Measurements from ENCODE around the gene MRM2. TPM values are rescaled to one million over a fixed set of nuclear protein-coding genes. Genes with fewer than 3 reads are reported as not detected.

Gene MRM2
- total RNA-seq, 1 experiment from 2014 or later: 48.2 TPM

DNA sequence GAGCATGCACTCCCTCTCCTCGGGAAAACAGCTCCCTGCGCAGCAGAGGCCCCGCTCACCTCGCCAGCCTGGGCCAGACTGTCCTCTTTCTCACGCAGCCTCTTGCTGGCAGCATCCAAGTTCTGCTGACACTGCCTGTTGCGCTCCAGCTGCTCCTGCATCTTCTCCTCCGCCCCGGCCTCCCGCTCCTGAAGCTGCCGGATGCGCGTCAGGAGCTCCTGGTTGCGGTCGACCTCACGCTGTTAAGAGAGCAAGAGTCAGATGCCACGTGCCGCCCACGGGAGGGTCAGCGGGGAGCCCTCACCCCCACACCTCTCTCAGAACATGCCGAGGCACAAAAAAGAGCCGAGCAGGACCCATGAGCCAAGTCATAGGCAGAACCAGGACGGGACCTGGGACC is 19.5 kb downstream of the MRM2 start:
- DNase-seq (ENCODE audit: low spot score): no peak

DNA sequence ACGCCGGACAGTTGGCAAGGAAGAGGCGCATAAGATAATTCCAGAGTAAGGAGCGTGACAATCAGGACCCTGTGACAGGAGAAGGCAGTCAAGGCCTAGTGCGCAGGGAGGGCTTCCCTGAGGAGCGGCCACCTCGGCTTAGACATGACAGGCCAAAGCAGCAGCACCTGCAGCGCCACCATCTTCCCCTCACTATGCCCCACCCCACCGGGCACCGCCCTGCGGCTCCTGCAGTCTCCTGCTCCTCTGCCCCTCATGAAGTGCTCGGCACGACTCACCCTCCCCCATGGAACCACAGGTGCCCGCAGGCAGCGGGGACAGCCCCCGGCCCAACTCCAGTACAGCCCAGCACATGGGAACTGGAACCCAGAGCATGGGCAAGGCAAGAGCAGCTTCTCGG is 21.1 kb downstream of the MRM2 start:
- DNase-seq (ENCODE audit: low spot score): no peak

DNA sequence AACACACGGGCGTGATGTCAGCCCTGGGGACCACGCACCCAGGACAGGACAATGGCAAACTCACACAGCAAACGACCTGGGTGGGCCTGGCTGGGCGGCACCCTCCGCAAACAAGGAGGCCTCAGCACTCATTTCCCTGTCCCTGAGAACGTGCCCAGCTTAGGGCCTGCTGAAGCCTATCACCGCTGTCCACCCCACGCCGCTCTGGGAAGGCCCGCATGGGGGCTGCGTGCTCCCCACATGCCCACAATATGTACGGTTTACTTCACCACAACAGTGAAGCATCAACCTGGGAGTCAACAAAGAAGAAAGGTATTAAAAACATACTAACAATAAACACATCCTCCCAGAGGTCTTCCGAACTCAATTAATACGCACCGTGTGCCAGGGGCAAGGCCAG is 21.5 kb downstream of the MRM2 start:
- no peak for DNase-seq (ENCODE audit: low spot score)

DNA sequence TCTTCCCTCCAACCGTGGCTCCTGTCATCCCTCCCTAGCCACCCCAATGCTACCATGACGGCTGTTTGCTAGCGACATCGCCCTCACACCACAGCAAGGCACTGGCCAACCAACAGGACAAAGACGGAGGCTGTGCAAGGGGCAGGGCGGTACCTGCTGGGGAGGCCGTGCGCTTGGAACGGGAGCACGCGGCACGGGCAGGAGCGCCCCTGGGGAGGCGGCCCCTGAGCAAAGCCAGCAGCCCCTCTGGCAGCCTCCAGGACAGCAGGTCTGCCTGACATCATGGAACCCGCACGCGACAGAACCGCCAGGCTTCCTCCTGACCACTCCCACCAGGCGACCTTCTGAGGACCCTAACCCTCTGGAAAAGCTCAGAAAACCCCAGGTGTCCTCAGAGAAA is 22.0 kb downstream of the MRM2 start:
- DNase-seq (ENCODE audit: low spot score): no peak

DNA sequence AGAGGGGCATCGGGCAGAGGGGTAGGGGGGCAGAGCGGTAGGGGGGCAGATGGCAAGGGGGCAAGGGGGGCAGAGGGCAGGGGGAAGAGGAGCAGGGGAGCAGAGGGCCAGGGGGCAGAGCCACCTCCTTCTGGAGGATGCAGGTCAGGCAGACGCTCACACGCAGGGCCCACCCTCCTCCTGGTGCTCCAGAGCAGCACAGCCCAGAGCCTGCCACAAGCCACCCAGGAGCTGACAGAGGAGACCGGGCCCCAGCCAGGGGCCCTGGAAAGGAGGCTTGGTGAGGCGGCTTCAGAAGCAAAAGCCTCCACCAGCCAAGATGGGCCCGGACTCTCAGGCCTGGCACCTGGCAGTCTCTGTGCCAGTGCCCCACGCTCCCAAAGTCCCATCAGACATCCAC is 22.4 kb downstream of the MRM2 start:
- no peak for DNase-seq (ENCODE audit: low spot score)

DNA sequence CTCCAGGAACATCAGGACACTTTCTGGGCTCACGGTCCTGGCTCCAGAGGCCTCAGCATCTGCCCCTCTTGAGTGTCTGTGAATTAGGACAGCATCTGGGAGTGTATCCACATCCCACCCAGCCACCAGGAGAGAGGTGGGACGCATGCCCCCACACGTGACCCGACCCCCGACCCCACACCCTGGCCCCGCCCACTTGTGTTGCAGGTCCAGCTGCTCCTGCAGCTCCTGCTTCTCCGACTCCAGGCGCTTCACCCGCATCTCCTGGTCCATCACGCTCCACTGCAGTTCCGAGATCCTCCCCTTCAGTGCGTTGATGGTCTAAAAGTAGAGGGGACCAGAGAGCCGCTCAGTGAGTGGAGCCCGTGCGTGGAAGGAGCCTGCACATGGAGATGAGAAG is 22.9 kb downstream of the MRM2 start:
- DNase-seq (ENCODE audit: low spot score): no peak

DNA sequence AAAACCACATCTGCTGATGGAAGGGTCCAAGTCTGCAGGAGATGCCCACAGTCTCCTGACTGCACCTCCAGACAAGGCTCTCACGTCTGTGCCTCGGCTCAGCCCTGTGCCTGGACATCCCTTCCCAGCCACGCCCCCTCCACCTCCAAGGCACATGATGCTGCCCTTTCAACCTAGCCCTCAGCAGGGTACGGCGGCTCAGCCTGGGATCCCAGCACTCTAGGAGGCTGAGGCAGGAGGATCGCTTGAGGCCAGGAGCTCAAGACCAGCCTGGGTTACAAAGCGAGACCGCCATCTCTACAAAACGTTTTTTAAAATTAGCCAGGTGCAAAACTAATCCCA is 23.6 kb downstream of the MRM2 start:
- DNase-seq (ENCODE audit: low spot score): no peak

DNA sequence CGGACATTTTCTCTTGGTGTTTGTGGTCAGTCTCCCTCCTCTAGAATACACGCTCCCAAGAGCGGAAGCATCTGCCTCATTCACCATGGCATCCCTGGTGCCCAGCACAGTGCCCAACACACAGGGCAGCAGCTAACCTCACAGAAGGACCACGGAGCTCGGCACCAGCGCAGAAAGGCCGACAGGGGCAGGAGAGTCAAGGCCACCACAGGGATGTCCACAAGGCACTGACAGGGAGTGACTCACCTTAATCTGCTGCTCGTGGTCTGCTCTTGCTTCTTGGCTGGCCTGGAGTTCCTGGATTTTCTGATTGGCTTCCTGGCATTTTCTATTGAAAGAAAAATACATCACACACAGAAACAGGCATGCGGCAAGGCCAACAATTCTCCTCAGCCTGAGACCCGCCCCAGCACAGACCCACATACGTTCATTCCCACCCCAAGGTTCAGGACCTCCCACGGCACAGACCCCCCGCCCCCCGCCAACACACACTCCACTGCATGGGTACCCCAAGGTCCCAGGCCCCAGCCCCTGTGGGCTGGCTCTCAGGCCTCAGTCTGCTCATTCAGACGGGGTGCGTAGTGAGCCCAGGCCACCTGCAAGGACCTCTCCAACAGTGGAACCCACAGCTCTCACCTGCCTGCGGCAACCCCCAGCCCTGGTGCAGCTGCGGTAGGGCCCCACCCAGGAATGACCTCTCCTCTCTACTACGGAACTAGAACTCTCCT is 24.1 kb downstream of the MRM2 start:
- DNase-seq (ENCODE audit: low spot score): no peak

DNA sequence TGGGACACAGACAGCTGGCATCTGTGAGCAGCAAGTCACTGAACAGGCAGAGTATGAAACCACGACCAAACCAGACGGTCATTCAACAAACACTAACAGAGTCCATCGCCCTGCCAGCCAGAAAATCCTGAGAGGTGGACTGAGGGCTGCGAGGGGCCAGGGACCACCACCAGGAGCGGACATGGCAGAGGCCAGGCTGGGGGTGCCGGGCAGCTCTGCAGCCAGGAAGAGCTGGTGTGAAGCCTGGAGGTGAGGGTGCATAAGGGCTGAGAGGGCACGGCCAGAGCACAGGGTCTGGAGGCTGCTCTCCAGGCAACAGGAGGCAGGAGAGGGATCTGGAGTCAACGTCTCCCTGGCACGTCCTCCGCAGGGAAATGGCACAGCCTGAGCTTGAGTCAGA is 24.8 kb downstream of the MRM2 start:
- no peak for DNase-seq (ENCODE audit: low spot score)

DNA sequence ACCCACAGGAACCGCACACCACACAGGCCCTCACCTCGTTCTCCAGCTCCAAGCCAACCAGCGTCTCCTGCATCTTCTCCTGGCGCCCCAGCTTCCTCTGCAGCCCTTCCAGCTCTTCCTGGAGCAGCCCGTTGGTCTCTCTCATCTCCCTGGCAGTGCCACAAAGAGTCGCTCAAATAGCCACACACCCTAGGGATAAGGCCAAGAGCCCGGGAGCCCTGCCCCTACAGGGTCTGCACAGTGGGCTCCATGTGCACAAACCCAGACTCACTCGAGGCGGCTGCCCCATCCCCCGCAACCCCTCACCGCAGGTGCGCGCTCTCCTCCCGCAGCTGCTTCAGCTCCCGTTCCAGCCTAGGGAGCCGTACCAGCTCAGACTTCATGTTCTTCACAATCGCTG is 26.2 kb downstream of the MRM2 start:
- no peak for DNase-seq (ENCODE audit: low spot score)

DNA sequence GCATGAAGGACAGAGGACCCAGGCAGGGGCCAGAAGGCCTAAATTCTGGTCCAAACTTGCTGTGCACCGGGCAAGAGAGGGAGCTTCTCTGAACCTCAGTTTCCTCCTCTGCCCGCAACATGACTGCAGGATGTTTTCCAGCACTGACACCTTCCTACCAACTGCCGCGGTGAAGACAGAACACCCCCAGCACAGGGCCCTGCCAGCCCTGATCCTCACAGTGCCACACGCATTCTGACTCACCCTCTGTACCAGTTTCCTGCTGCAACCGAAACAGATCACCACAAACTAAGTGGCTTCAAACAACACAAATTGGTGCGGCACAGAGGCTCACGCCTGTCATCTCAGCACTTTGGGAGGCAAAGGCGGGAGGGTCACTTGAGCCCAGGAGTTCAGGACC is 27.4 kb downstream of the MRM2 start:
- no peak for DNase-seq (ENCODE audit: low spot score)

DNA sequence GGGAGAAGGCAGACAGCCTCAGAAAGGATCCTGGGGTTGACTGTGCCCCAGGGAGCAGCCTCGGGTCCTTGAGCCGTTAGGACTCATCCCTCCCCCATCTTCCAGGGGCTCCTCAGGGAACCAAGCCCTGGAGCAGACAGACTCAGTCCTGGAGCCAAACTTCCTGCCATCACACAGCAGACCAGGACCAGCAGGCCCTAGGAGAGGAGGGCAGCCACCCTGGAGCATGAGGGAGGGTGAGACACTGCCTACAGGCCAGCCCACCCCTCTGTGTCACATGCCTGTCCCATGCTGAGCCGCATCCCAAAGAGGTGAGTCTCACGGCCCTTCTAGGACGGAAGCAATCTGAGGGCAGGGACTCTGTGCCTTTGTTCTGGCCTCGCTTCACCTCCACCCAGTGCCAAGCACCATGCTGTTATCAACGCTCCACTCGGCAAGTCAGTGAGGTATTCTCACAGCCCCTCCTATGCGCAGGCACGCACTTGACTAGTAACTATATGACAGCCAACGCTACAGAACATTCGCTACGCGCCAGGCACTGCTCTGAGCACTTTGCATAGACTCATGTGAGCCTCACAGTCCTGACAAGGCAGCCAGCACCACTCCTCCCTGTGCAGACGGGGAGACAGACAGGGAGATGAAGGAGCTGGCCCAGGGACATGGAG is 28.3 kb downstream of the MRM2 start:
- DNase-seq (ENCODE audit: low spot score): no peak

DNA sequence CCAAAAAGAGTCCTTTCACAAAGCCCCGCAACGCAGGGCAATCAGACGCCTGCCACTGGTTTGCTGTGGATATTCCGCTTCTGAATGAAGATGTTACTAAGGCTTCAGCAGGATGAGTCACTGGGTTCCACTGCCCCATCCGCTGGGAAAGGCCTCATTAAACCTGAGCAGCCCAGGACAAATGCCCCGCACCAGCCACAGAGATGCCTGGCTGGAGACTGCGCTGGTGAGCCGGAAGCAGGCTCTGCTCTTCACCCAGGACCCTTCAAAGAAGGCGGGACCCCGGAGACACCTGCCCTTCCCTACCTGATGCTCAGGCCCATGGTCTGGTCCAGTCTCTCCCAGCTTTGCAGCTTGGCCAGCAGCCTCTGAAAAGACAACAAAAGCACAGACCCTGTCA is 29.1 kb downstream of the MRM2 start:
- no peak for DNase-seq (ENCODE audit: low spot score)

DNA sequence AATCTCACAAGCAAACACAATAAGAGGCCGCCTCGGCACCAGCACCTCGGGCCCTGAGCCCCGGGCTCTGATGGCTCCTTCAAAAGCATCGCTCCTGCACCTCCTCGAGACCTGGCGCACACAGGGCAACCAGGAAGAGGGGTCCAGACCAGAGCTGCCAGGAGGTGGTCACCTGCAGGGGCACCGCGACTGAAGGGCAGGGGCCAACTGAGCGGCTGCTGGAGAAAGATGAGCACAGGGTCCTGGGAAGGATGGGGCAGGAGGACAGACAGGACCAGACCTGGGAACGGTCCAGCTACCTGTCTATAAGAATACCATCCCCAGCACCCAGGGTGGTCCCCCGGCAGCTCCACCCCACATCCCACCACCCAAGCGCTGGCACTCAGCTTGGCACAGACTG is 30.1 kb downstream of the MRM2 start:
- no peak for DNase-seq (ENCODE audit: low spot score)

DNA sequence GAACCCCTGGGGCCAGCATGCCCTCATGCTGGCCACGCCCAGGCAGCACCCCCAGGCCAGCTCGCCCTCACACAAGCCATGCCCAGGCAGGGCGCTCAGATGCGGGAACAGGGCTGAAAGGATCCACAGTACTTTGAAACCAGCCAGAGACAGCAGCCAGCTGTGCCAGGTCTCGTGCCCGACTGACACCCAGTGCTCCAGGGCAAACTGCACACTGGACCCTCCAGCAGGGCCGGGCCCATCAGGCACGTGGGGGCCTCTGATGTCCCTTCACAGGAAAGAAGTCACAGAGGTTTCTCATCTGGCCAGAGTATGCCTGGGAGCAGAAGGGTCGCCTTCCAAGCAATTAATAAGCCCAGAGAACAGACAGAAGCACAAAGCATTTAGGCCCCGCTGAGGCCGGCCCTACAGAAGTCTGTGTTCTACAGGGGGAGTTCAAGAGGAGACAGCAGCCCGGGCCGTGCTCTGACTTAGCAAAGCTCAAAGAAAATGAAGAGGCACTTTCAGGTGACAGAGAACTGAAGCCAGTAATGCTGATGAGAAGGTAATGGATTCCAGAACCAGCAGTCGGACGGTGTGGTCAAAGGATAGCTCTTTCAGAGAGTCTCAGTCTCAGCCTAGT is 30.6 kb downstream of the MRM2 start:
- no peak for DNase-seq (ENCODE audit: low spot score)

DNA sequence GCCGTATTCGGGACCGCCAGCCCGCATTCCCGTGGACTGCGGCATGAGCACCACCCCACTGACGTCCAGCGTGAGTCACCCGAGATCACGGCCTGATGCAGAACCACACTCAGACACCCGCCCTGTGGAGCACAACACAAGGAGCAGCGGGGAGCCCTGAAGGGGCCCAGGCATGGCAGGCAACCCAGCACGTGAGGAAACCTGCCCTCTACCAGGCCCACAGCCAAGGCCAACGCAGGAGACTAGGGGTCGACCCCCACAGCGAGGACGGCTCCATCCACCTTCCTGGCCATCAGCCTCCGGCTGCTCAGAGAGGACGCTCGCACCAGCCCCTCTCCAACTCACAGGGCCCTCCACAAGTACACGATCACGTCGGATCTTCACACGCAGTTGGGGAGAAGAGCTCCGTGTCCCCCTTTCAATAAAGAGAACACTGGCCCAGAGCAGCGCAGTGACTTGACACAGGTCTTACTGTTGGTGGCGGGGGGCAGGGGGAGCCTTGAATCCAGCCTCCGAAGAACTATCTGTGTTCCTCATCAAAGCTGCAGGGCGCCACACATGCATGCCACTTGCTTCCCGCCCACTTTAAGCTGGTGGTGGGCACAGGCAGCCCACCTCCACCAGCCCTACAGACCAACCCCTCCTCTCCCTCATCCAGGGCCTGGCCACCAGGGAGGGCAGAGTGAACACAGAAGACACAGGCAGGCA is 31.3 kb downstream of the MRM2 start:
- no peak for DNase-seq (ENCODE audit: low spot score)

DNA sequence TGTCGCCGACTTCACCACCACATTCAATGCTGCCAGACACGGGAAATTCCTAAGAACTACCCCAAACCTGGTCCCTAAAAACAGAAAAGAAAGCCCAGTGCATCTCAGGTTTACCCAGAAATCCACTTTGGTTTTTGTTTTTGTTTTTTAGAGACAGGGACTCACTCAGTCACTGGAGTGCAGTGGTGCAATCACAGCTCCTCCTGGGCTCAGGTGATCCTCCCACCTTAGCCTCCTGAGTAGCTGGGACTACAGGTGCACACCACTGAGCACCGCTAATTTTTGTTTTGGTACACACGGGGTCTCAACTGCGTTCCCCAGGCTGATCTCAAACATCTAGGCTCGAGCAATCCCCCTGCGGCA is 32.1 kb downstream of the MRM2 start:
- DNase-seq (ENCODE audit: low spot score): no peak

DNA sequence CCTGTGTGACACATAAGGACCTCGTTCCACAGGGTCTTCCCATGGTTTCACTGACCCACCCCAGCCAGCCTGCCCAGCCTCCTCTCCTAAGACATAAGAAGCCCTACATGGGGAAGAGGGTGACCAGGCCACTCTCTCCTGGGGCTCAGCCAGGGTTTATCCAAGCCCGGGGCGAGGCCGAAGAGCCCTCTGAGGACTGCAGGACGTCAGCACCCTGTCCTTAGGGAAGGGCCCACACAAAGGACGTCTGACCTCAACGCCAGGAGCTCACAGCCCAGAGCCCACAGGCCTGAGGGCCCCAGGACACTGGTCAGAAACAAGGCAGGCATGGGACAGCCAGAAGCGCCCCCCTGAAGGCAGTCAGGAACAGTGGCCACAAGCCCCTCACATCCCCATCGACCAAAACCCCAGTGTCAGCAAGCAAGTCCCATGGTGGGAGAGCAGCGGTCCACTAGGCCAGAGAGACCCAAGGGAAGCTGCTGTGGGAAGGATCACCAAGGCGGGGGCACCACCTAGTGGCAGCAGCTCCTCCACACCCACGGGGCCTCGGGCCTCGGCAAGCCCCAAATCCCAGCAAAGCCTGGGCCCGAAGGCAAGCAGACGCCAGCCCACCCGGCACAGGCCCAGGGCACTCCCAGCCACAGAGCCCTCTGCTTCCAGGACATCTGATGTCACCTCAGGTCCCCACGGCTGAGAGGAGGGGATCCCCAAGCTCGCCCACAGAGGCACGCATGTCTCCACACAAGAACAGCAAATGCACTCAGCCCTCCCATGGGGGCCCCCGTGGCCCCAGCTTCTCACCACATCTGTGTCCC is 32.7 kb downstream of the MRM2 start:
- peak; percentile 66 for DNase-seq (ENCODE audit: low spot score)

DNA sequence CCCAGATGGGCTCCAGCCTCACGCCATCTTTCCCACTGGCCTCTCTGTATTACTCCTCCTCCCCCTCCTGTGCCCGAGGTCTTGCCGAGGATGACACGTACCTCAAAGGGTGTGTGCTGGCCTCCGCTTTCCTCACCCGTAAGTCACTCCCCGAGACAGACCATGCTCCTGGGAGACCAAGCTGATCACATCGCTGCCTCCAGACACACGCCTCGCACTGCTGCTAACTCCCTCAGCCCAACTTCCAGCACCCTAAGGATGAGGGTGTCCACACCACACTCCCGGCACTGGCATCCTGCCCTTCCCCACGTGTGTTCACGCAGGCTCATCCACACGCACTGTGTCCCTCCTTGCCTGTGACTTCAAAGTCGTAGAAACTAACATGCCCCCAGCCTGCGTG is 33.3 kb downstream of the MRM2 start:
- DNase-seq (ENCODE audit: low spot score): no peak

DNA sequence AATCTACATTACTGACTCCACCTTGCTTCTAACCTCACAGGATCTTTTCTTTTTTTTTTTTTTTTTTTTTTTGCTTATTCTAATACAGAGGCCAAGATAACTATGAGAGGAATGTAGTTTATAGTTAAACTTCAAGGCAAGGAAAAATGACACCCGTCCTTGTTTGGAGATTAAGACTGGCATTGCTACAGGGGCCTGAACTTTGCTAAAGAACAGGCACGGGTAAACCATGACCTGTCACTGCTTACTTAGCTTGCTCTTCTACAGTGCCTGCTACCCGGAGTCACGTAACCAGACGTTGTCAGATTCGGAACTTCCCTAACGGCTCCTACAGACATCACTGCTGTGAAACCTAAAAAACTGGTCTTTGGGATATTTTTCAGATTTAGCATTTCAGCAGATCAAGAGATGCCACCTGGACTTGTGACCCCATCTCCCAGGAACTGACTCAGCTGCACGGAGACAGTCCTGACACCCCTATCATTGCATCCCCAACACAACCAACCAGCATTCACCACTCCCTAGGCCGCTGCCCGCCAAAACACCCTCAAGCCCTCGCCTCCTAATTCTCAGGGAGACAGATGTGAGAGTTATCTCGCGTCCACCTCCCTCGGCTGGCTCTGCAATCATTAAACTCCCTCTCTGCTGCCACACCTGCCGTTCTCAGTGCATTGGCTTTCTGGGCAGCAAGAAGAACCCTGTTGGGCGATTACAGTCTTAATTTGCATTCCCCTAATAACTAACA is 36.8 kb downstream of the MRM2 start:
- no peak for DNase-seq (ENCODE audit: low spot score)

DNA sequence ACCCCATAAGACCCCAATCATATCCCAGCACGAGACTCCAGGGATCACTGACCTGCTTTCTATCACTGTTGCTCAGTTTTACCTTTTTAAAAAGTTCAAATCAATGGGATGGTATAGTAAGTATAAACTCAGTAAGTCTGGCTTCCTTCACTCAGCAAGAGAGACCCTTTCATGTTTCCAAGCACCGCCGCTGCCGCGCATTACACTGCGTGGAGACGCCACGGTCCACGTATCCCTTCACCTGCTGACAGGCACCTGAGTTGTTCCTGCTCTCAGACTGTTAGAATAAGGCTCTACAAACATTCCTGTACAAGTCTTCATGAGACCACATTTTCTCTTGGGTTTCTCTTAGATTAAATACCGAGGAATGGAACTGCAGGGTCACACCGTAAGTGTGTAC is 37.6 kb downstream of the MRM2 start:
- no peak for DNase-seq (ENCODE audit: low spot score)

Data from HT-29 (cell line).